Neural progenitor cell (in vitro differentiated cells): Measurements from ENCODE around the gene EPHB1. TPM values are rescaled to one million over a fixed set of nuclear protein-coding genes. Genes with fewer than 3 reads are reported as not detected.

Experiments used
- DNase-seq: peaks from one replicate; pipeline ENCODE4 v3.0.0-alpha.2; 2016; ENCODE audit warnings: low spot score
- H2AFZ ChIP-seq: fragments of 200-600 bp; sonication (generic); replicated peaks from 2 replicates; pipeline ENCODE4 v1.6.1; 2016; ENCODE audit warnings: antibody characterized with exemption
- H3F3A ChIP-seq: fragments of 200-600 bp; sonication (generic); 2 replicates; pipeline ENCODE4 v1.6.1; 2016; ENCODE audit warnings: antibody characterized with exemption, low read depth
- H3K27ac ChIP-seq: fragments of 200-600 bp; sonication (generic); 2 replicates; pipeline ENCODE4 v1.5.1; 2016; ENCODE audit warnings: mild to moderate bottlenecking
- H3K27me3 ChIP-seq: fragments of 200-600 bp; sonication (generic); 2 replicates; pipeline ENCODE4 v1.6.1; 2016; ENCODE audit warnings: mild to moderate bottlenecking, moderate library complexity
- H3K36me3 ChIP-seq: fragments of 200-600 bp; sonication (generic); 2 replicates; pipeline ENCODE4 v1.5.1; 2016
- H3K4me1 ChIP-seq: fragments of 200-600 bp; sonication (generic); 2 replicates; pipeline ENCODE4 v1.6.1; 2016; ENCODE audit warnings: mixed run types
- H3K4me2 ChIP-seq: fragments of 200-600 bp; sonication (generic); 2 replicates; pipeline ENCODE4 v1.6.1; 2016
- H3K4me3 ChIP-seq: fragments of 200-600 bp; sonication (generic); 2 replicates; pipeline ENCODE4 v1.5.1; 2016
- H3K79me2 ChIP-seq: fragments of 200-600 bp; sonication (generic); 2 replicates; pipeline ENCODE4 v1.6.1; 2016; ENCODE audit warnings: low read depth
- H3K9ac ChIP-seq: fragments of 200-600 bp; sonication (generic); 2 replicates; pipeline ENCODE4 v1.6.1; 2016
- H3K9me3 ChIP-seq: fragments of 200-600 bp; sonication (generic); 2 replicates; pipeline ENCODE4 v1.5.1; 2016; ENCODE audit warnings: low read depth
- H4K20me1 ChIP-seq: fragments of 200-600 bp; sonication (generic); 2 replicates; pipeline ENCODE4 v1.6.1; 2016; ENCODE audit warnings: low read depth
- H3K27ac Mint-ChIP-seq: 3 replicates; pipeline ENCODE4 v1.8.0; 2021; ENCODE audit warnings: mixed read lengths
- H3K27me3 Mint-ChIP-seq: 2 replicates; pipeline ENCODE4 v1.8.0; 2022; ENCODE audit warnings: low read depth, mild to moderate bottlenecking, inconsistent platforms, moderate library complexity, mixed read lengths; ENCODE audit not compliant: insufficient read depth
- H3K36me3 Mint-ChIP-seq: 3 replicates; pipeline ENCODE4 v1.8.0; 2021; ENCODE audit warnings: mixed read lengths
- H3K4me1 Mint-ChIP-seq: 3 replicates; pipeline ENCODE4 v1.8.0; 2021; ENCODE audit warnings: mixed read lengths
- H3K4me3 Mint-ChIP-seq: 3 replicates; pipeline ENCODE4 v1.8.0; 2021; ENCODE audit warnings: mild to moderate bottlenecking, moderate library complexity, mixed read lengths
- H3K9me3 Mint-ChIP-seq: 3 replicates; pipeline ENCODE4 v1.8.0; 2020; ENCODE audit warnings: mixed read lengths
- CTCF ChIP-seq: fragments of 200-600 bp; sonication (generic); IDR thresholded peaks from 2 replicates; pipeline ENCODE4 v1.5.1; 2017; ENCODE audit warnings: antibody characterized with exemption, mild to moderate bottlenecking
- EZH2 ChIP-seq: fragments of 200-600 bp; sonication (generic); IDR thresholded peaks from 2 replicates; pipeline ENCODE4 v1.6.1; 2017; ENCODE audit warnings: antibody characterized with exemption, mild to moderate bottlenecking, moderate library complexity
- EZH2phosphoT487 ChIP-seq: fragments of 200-600 bp; sonication (generic); IDR thresholded peaks from 2 replicates; pipeline ENCODE4 v1.6.1; 2017; ENCODE audit warnings: antibody characterized with exemption
- total RNA-seq: library from RNA; depleted of rRNA; stranded (reverse); fragments of >200 nt; gene quantifications from 2 replicates; pipeline ENCODE4 v1.2.3, GENCODE V29; 2015; ENCODE audit warnings: low replicate concordance

EPHB1 gene
- total RNA-seq, 1 donor from 2014 or later = 9.1 TPM

GRCh38 chr3:135249186-135249585 lies 454.1 kb downstream of the EPHB1 start:
- Histone ChIP-seq H2AFZ (no peak overlapping the region), H4K20me1 (no peaks in the 10 kb centered on the region), H3K9me3 (no peaks in the 10 kb centered on the region), H3K4me1 (no peaks in the 10 kb centered on the region), H3K27ac (no peak overlapping the region), H3K4me3 (no peak overlapping the region), H3K36me3 (no peaks in the 10 kb centered on the region), H3F3A (no peaks in the 10 kb centered on the region), H3K9ac (no peak overlapping the region), H3K79me2 (no peaks in the 10 kb centered on the region), H3K27me3 (no peaks in the 10 kb centered on the region), H3K4me2 (no peak overlapping the region)
- Mint-ChIP-seq H3K27ac (no peak overlapping the region), H3K27me3 (peaks cover 2% of the 10 kb centered on the region), H3K4me1 (no peaks in the 10 kb centered on the region), H3K4me3 (no peak overlapping the region), H3K9me3 (no peaks in the 10 kb centered on the region), H3K36me3 (no peaks in the 10 kb centered on the region)
- no peak for DNase-seq
- TF ChIP-seq CTCF (no peak), EZH2phosphoT487 (no peak), EZH2 (no peak)

- Histone ChIP-seq H3K27ac (no peak overlapping the region), H3K9ac (no peak overlapping the region), H3K4me1 (peaks cover 27% of the 10 kb centered on the region), H3K9me3 (no peaks in the 10 kb centered on the region), H3K4me3 (no peak overlapping the region), H3K36me3 (no peaks in the 10 kb centered on the region), H3K4me2 (no peak overlapping the region), H3K79me2 (no peaks in the 10 kb centered on the region), H4K20me1 (no peaks in the 10 kb centered on the region), H3F3A (peaks cover 8% of the 10 kb centered on the region), H3K27me3 (no peaks in the 10 kb centered on the region), H2AFZ (no peak overlapping the region)
- peaks cover 19% of the 10 kb centered on the region for H3K4me1 Mint-ChIP-seq
- peak overlapping the region; percentile 81 for H3K27ac Mint-ChIP-seq
- TF ChIP-seq EZH2 = no peak
- TF ChIP-seq CTCF = no peak
- no peak for TF ChIP-seq EZH2phosphoT487
- peaks cover 7% of the 10 kb centered on the region for H3K9me3 Mint-ChIP-seq
- no peaks in the 10 kb centered on the region for H3K27me3 Mint-ChIP-seq
- DNase-seq = no peak
- H3K4me3 Mint-ChIP-seq = no peak overlapping the region
- peaks cover 13% of the 10 kb centered on the region for H3K36me3 Mint-ChIP-seq
Measured at GRCh38 chr3:135258916-135259315, 463.9 kb downstream of the EPHB1 start.

DNA sequence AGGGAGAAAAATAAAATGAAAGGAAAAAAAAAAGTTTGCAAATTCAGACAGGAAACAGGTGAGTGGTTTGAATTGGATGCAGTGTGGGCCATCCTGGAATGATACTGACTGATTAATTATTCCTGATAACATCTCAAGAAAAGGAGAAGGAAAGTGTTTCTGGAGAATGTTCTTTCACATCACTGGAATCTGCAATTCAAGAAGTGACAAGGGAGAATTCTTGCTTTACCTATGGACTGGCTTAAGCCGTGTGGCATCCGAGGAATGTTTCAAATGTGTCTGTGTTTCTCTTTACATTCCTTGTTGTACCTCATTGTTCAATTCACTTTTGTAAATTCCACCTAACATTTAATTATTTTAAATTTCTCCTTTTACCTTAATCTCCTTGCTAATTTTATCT lies 465.0 kb downstream of the EPHB1 start:
- H3K4me2 ChIP-seq = peak overlapping the region; percentile 52
- peak; percentile 56 for DNase-seq

More for the DNA sequence above, 465.0 kb downstream of the EPHB1 start:
- H3K9me3 ChIP-seq = no peaks in the 10 kb centered on the region
- H3K79me2 ChIP-seq = no peaks in the 10 kb centered on the region
- H3K27me3 ChIP-seq = no peaks in the 10 kb centered on the region
- peaks cover 27% of the 10 kb centered on the region for H3K4me1 ChIP-seq
- Mint-ChIP-seq H3K4me3 (no peak overlapping the region), H3K27ac (no peak overlapping the region), H3K36me3 (peaks cover 13% of the 10 kb centered on the region), H3K27me3 (no peaks in the 10 kb centered on the region), H3K4me1 (peaks cover 19% of the 10 kb centered on the region), H3K9me3 (peaks cover 4% of the 10 kb centered on the region)
- no peak overlapping the region for H3K4me3 ChIP-seq
- H3K27ac ChIP-seq = peak overlapping the region; percentile 86
- no peak overlapping the region for H3K9ac ChIP-seq
- no peak overlapping the region for H2AFZ ChIP-seq
- no peaks in the 10 kb centered on the region for H4K20me1 ChIP-seq
- TF ChIP-seq EZH2phosphoT487 (no peak), EZH2 (no peak), CTCF (no peak)
- H3F3A ChIP-seq = peaks cover 8% of the 10 kb centered on the region
- H3K36me3 ChIP-seq = no peaks in the 10 kb centered on the region
